Panc1 (cell line): Measurements from ENCODE around the gene LGR5. TPM values are rescaled to one million over a fixed set of nuclear protein-coding genes. Genes with fewer than 3 reads are reported as not detected.

ENCODE experiments used
- ATAC-seq: fragments of 200-7000 bp; cut with Tn5 transposase; 2 replicates; pipeline ENCODE4 v1.9.1; 2020; ENCODE audit warnings: mild to moderate bottlenecking, moderate library complexity
- BruUV-seq: library from RNA; stranded (reverse); fragments of 400-500 nt; replicated peaks from 2 replicates; lab custom pipeline; 2021; lab: Mats Ljungman, UMichigan
- CTCF ChIA-PET: fragments of 300-600 bp; sonication (Branson Sonifier 250); formaldehyde crosslinking; loops from one replicate; lab custom pipeline; 2022; ENCODE audit warnings: antibody characterized with exemption; lab: Charles Lee
- POLR2A ChIA-PET: fragments of 300-600 bp; sonication (Branson Sonifier 250); formaldehyde crosslinking; loops from one replicate; lab custom pipeline; 2022; ENCODE audit warnings: antibody characterized with exemption; lab: Charles Lee
- DNase-seq: peaks from one replicate; pipeline ENCODE4 v3.0.0-alpha.2; 2010; ENCODE audit warnings: low read depth, low spot score
- H3K27ac ChIP-seq: 2 replicates; pipeline ENCODE4 v1.5.1; 2011; ENCODE audit warnings: mild to moderate bottlenecking, low read length, inconsistent platforms
- H3K27me3 ChIP-seq: fragments of 200-500 bp; sonication (Bioruptor generic); 2 replicates; pipeline ENCODE4 v1.6.0; 2014; ENCODE audit warnings: low read length, inconsistent platforms; ENCODE audit not compliant: control insufficient read depth, insufficient read depth
- H3K36me3 ChIP-seq: fragments of 200-500 bp; sonication (Bioruptor generic); 2 replicates; pipeline ENCODE4 v1.5.1; 2014; ENCODE audit warnings: inconsistent platforms, mild to moderate bottlenecking, low read length, moderate library complexity; ENCODE audit not compliant: control insufficient read depth, insufficient read depth
- H3K4me1 ChIP-seq: 2 replicates; pipeline ENCODE4 v1.5.1; 2011; ENCODE audit warnings: inconsistent platforms, mild to moderate bottlenecking, low read length, moderate library complexity; ENCODE audit not compliant: control insufficient read depth, insufficient read depth
- H3K4me3 ChIP-seq, 2 experiments: 2 replicates each; pipeline ENCODE4 v1.5.1; 2011 to 2012; ENCODE audit warnings: low read depth in 2 of 2, low read length in 2 of 2, mild to moderate bottlenecking in 2 of 2, inconsistent platforms in 1 of 2, moderate library complexity in 1 of 2
- H3K9me3 ChIP-seq: fragments of 200-500 bp; sonication (Bioruptor generic); 2 replicates; pipeline ENCODE4 v1.5.1; 2014; ENCODE audit warnings: low read depth, mild to moderate bottlenecking, inconsistent platforms, low read length, moderate library complexity; ENCODE audit not compliant: control insufficient read depth, insufficient read depth
- POLR2AphosphoS5 ChIP-seq: IDR thresholded peaks from 2 replicates; pipeline ENCODE4 v1.6.1; 2012; ENCODE audit warnings: mild to moderate bottlenecking, low read depth, low read length, moderate library complexity
- SIN3A ChIP-seq: IDR thresholded peaks from 2 replicates; pipeline ENCODE4 v1.6.1; 2012; ENCODE audit warnings: low read depth, mild to moderate bottlenecking, low read length, moderate library complexity, borderline replicate concordance; ENCODE audit not compliant: insufficient read depth
- TCF7L2 ChIP-seq: IDR thresholded peaks from 2 replicates; pipeline ENCODE4 v1.6.1; 2011; ENCODE audit warnings: mild to moderate bottlenecking, low read depth, low read length, inconsistent platforms
- in situ Hi-C: cut with HindIII; loops from 2 replicates; pipeline ENCODE4 v1.10.0; 2016; ENCODE audit warnings: low sequenced_read_pairs, low pct_unique_long_range_greater_than_20kb
- intact Hi-C: fragments of 100-400 bp; cut with micrococcal nuclease; formaldehyde crosslinking; loops from one replicate; pipeline ENCODE4 v1.10.0; 2022; ENCODE audit not compliant: unreplicated experiment
- total RNA-seq: library from RNA; stranded (reverse); gene quantifications from one replicate; pipeline ENCODE4 v1.2.1, GENCODE V29; 2021; ENCODE audit not compliant: unreplicated experiment
- TF ChIP-seq, protein P1 (sequence below), 2 experiments: IDR thresholded peaks; 2 replicates each; pipeline ENCODE4 v1.6.1; 2011 to 2012; ENCODE audit warnings: low read depth in 2 of 2, control low read depth in 1 of 2, low read length in 1 of 2, mild to moderate bottlenecking in 1 of 2, moderate library complexity in 1 of 2; ENCODE audit not compliant: insufficient read depth in 1 of 2
- TF ChIP-seq, protein P2 (sequence below): fragments of 450-650 bp; IDR thresholded peaks from 2 replicates; pipeline ENCODE4 v1.5.1; 2017; ENCODE audit warnings: mild to moderate bottlenecking

LGR5 gene
- total RNA-seq, 1 experiment from 2014 or later: 1.9 TPM

DNA sequence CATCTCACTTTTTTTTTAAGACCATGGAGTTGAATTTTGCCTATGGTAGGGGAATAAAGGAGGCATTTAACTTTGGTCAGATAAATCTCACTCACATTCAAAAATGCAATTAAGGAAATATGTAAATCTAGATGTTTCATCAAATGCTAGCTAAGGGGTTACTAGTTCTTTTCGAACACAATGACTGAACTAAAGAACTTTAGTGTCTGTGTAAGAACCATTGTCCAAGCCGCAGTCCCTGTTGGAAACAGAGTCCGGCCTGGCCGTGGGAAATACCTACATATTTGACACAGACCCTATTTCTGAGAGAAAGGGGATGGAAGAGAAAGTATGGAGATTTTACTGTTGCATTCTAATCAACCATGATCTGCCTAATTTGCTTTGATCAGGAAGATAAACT is 17.4 kb downstream of the LGR5 start:
- Histone ChIP-seq H3K4me1 (no peaks in the 10 kb centered on the region), H3K27ac (no peak overlapping the region), H3K9me3 (no peaks in the 10 kb centered on the region), H3K4me3 (no peak overlapping the region), H3K27me3 (peaks cover 8% of the 10 kb centered on the region; the same call in 1 of the 2 replicates), H3K36me3 (no peaks in the 10 kb centered on the region)
- POLR2A ChIA-PET: no interaction called here
- in situ Hi-C loops: no loop called here
- CTCF ChIA-PET: no interaction called here
- ATAC-seq (no peak), DNase-seq (no peak)
- intact Hi-C loops: no loop called here
- BruUV-seq: no TSS peak
- TF ChIP-seq POLR2AphosphoS5 (no peak), TCF7L2 (no peak), SIN3A (no peak)
- TF ChIP-seq, protein P1, sequence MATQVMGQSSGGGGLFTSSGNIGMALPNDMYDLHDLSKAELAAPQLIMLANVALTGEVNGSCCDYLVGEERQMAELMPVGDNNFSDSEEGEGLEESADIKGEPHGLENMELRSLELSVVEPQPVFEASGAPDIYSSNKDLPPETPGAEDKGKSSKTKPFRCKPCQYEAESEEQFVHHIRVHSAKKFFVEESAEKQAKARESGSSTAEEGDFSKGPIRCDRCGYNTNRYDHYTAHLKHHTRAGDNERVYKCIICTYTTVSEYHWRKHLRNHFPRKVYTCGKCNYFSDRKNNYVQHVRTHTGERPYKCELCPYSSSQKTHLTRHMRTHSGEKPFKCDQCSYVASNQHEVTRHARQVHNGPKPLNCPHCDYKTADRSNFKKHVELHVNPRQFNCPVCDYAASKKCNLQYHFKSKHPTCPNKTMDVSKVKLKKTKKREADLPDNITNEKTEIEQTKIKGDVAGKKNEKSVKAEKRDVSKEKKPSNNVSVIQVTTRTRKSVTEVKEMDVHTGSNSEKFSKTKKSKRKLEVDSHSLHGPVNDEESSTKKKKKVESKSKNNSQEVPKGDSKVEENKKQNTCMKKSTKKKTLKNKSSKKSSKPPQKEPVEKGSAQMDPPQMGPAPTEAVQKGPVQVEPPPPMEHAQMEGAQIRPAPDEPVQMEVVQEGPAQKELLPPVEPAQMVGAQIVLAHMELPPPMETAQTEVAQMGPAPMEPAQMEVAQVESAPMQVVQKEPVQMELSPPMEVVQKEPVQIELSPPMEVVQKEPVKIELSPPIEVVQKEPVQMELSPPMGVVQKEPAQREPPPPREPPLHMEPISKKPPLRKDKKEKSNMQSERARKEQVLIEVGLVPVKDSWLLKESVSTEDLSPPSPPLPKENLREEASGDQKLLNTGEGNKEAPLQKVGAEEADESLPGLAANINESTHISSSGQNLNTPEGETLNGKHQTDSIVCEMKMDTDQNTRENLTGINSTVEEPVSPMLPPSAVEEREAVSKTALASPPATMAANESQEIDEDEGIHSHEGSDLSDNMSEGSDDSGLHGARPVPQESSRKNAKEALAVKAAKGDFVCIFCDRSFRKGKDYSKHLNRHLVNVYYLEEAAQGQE (IDR thresholded peaks at IDR 0.05; ENCODE audit: insufficient read depth in 1 of 2, low read depth in 2 of 2, low read length in 1 of 2): no peak
- TF ChIP-seq, protein P2, sequence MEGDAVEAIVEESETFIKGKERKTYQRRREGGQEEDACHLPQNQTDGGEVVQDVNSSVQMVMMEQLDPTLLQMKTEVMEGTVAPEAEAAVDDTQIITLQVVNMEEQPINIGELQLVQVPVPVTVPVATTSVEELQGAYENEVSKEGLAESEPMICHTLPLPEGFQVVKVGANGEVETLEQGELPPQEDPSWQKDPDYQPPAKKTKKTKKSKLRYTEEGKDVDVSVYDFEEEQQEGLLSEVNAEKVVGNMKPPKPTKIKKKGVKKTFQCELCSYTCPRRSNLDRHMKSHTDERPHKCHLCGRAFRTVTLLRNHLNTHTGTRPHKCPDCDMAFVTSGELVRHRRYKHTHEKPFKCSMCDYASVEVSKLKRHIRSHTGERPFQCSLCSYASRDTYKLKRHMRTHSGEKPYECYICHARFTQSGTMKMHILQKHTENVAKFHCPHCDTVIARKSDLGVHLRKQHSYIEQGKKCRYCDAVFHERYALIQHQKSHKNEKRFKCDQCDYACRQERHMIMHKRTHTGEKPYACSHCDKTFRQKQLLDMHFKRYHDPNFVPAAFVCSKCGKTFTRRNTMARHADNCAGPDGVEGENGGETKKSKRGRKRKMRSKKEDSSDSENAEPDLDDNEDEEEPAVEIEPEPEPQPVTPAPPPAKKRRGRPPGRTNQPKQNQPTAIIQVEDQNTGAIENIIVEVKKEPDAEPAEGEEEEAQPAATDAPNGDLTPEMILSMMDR: no peak

DNA sequence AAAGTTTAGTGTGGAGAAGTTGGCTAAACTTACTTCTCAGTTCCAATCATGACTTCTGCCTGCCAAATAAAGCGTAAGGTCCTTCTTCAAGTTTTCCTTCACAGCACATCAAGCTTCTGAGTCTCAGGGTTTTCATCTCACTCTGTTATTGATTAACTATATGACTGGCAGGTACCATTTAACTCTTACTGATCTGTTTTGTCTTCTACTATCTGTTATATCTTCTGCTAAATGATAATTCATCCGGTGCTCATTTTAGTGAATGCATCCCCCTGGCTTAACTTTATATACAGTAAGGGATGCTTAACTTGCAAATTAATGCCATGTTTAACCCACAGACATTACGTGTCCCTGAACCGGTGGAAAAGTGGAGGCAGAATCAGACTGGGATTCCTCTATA is 20.7 kb downstream of the LGR5 start:
- in situ Hi-C loops (no loop called here), intact Hi-C loops (no loop called here)
- Histone ChIP-seq H3K4me3 (no peak overlapping the region), H3K9me3 (no peaks in the 10 kb centered on the region), H3K27me3 (peaks cover 2% of the 10 kb centered on the region; the same call in 1 of the 2 replicates), H3K36me3 (no peaks in the 10 kb centered on the region), H3K4me1 (no peaks in the 10 kb centered on the region), H3K27ac (no peak overlapping the region)
- POLR2A ChIA-PET: no interaction called here
- DNase-seq: no peak
- BruUV-seq: no TSS peak
- CTCF ChIA-PET: no interaction called here
- no peak for ATAC-seq
- TF ChIP-seq, protein P1 (IDR thresholded peaks at IDR 0.05; ENCODE audit: insufficient read depth in 1 of 2, low read depth in 2 of 2, low read length in 1 of 2): no peak
